SJCRH30 (cell line): Measurements from ENCODE around the gene ABLIM1. TPM values are rescaled to one million over a fixed set of nuclear protein-coding genes. Genes with fewer than 3 reads are reported as not detected.

Source experiments
- DNase-seq, 2 experiments: peaks; one replicate each; pipeline ENCODE4 v3.0.0-alpha.2; 2015 to 2020
- H3K27ac ChIP-seq: fragments of 250-450 bp; sonication (Bioruptor Pico); 2 replicates; pipeline ENCODE4 v1.5.1; 2020; ENCODE audit warnings: mild to moderate bottlenecking, moderate library complexity
- H3K27me3 ChIP-seq: fragments of 250-450 bp; sonication (Bioruptor Pico); 2 replicates; pipeline ENCODE4 v1.5.1; 2020; ENCODE audit warnings: mild to moderate bottlenecking, moderate library complexity
- H3K36me3 ChIP-seq: fragments of 250-450 bp; sonication (Bioruptor Pico); 2 replicates; pipeline ENCODE4 v1.5.1; 2020; ENCODE audit warnings: mild to moderate bottlenecking, moderate library complexity
- H3K4me1 ChIP-seq: fragments of 250-450 bp; sonication (Bioruptor Pico); 2 replicates; pipeline ENCODE4 v1.5.1; 2020; ENCODE audit warnings: mild to moderate bottlenecking, moderate library complexity
- H3K4me3 ChIP-seq: fragments of 250-450 bp; sonication (Bioruptor Pico); 2 replicates; pipeline ENCODE4 v1.5.1; 2020; ENCODE audit warnings: mild to moderate bottlenecking, moderate library complexity
- H3K9me3 ChIP-seq: fragments of 250-450 bp; sonication (Bioruptor Pico); replicated peaks from 2 replicates; pipeline ENCODE4 v1.5.1; 2020; ENCODE audit warnings: mild to moderate bottlenecking, moderate library complexity
- total RNA-seq: library from RNA; depleted of rRNA; stranded (reverse); fragments of >200 nt; shearing (Covaris generic); gene quantifications from 2 replicates; pipeline ENCODE4 v1.2.3, GENCODE V29; 2014

The ABLIM1 gene
- total RNA-seq, 1 experiment from 2014 or later, result 23.9 TPM

DNA sequence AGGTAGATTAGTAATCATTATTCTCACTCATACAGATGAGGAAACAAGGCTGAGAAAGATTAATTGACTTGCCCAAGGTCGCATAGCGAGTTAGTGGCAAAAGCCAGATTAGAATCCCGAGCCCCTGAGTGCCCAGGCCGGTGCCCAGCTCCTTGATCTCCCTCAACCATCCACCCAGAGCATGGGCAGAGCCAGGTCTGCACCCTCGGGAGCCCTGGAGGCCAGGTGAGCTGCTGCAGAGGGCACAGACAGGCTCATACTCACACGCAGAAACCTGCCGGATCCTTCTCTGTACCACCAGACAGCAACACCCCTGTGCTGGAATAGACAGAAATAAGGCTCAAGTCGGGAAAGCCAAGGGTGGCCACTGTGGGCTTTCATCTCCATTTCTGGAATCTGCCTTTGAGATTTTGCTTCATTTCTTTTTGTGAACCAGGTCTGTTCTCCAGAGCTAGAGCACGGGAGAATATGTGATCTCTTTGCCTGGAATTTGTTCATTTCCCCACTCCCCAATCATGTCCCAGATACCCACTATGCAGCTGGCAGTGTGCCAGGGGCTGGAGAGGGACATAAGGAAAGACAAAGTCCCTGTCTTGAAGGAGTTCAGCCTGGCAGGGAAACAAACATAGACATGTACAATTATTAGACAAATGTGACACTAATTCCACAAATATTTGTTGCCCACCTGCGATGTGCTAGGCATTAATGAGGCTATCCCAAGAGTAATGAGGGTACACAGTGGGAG is 259.3 kb downstream of the ABLIM1 start:
- Histone ChIP-seq H3K27me3 (no peaks in the 10 kb centered on the region), H3K27ac (no peak overlapping the region), H3K9me3 (no peaks in the 10 kb centered on the region), H3K4me3 (no peak overlapping the region), H3K4me1 (peaks cover 29% of the 10 kb centered on the region), H3K36me3 (no peaks in the 10 kb centered on the region)
- DNase-seq, result no peak

- no peak overlapping the region for H3K4me3 ChIP-seq
- H3K27ac ChIP-seq, result no peak overlapping the region
- H3K4me1 ChIP-seq, result peaks cover 37% of the 10 kb centered on the region
- no peaks in the 10 kb centered on the region for H3K9me3 ChIP-seq
- DNase-seq, result peak; percentile 52 to 76
- H3K27me3 ChIP-seq, result no peaks in the 10 kb centered on the region
- H3K36me3 ChIP-seq, result no peaks in the 10 kb centered on the region
Observed at GRCh38 chr10:114397651-114398145, 260.4 kb downstream of the ABLIM1 start.

- Histone ChIP-seq H3K4me3 (no peak overlapping the region), H3K27me3 (no peaks in the 10 kb centered on the region), H3K36me3 (no peaks in the 10 kb centered on the region), H3K27ac (no peak overlapping the region), H3K4me1 (peaks cover 41% of the 10 kb centered on the region), H3K9me3 (no peaks in the 10 kb centered on the region)
- no peak for DNase-seq
Observed at GRCh38 chr10:114396464-114396863, 261.6 kb downstream of the ABLIM1 start.

DNA sequence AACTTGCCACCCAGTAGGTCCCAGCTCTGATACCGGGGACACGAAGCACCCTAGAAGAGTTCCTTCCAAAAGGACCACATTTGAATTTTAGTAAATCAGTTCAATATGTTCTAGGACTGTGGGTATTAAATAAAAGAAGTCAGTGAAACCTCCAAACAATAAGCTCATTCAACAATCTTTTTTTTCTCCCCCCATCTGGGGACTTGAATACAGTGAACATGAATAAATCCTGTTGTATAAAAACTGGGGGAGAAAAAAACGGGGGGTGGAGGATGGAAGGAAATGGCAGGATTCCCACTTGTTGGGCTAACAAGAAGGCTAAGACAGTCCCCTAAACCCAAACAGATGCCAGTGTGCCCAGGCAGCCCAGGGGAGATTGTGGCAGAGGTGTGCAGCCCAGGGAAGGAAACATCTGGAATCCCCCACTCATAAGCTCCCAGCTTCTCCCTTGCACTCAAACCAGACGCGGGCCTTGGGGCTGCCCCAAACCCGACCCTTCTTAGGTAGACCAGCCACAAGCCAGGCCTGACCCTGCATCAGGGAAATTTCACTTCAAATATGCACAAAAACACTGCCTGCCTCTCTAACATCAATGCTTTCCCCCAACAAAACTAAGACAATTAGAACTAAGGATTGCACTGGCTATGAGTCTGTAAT is 262.6 kb downstream of the ABLIM1 start:
- H3K27ac ChIP-seq, result no peak overlapping the region
- H3K36me3 ChIP-seq, result no peaks in the 10 kb centered on the region
- H3K9me3 ChIP-seq, result no peaks in the 10 kb centered on the region
- H3K4me3 ChIP-seq, result no peak overlapping the region
- DNase-seq, result no peak
- peaks cover 41% of the 10 kb centered on the region for H3K4me1 ChIP-seq
- H3K27me3 ChIP-seq, result no peaks in the 10 kb centered on the region

GRCh38 chr10:114394531-114394930 is 263.5 kb downstream of the ABLIM1 start:
- H3K4me1 ChIP-seq, result peaks cover 46% of the 10 kb centered on the region
- H3K27me3 ChIP-seq, result no peaks in the 10 kb centered on the region
- H3K4me3 ChIP-seq, result no peak overlapping the region
- no peaks in the 10 kb centered on the region for H3K9me3 ChIP-seq
- no peak overlapping the region for H3K27ac ChIP-seq
- no peak for DNase-seq
- no peaks in the 10 kb centered on the region for H3K36me3 ChIP-seq

DNA sequence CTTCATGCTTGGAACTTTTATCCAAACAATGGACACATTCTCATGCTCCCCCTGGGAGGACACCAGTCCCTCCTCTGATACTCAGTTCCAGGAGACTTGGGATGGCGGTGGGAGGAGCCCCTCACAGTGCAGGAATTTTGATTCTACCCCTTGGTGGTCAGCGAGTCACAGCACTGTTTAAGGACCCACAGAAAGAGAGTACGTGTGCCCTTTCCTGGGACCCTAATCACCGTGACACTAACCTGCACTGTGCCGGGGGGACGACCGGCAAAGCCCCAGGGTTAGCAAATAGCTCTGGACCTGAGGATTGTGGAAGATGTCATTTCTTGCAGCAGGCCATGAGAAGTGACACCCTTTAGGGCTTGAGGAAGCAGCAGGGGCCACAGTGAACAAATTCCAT is 264.2 kb downstream of the ABLIM1 start:
- Histone ChIP-seq H3K9me3 (no peaks in the 10 kb centered on the region), H3K27ac (no peak overlapping the region; the same call in 1 of the 2 replicates), H3K36me3 (no peaks in the 10 kb centered on the region), H3K27me3 (no peaks in the 10 kb centered on the region), H3K4me1 (peaks cover 51% of the 10 kb centered on the region), H3K4me3 (no peak overlapping the region)
- DNase-seq, result peak in 1 of 2 experiments; percentile 31

GRCh38 chr10:114393482-114393881 is 264.6 kb downstream of the ABLIM1 start:
- Histone ChIP-seq H3K4me3 (no peak overlapping the region), H3K9me3 (no peaks in the 10 kb centered on the region), H3K27me3 (no peaks in the 10 kb centered on the region), H3K36me3 (no peaks in the 10 kb centered on the region), H3K4me1 (peaks cover 51% of the 10 kb centered on the region), H3K27ac (peak overlapping the region; percentile 69)
- DNase-seq, result peak in 1 of 2 experiments; percentile 45

DNA sequence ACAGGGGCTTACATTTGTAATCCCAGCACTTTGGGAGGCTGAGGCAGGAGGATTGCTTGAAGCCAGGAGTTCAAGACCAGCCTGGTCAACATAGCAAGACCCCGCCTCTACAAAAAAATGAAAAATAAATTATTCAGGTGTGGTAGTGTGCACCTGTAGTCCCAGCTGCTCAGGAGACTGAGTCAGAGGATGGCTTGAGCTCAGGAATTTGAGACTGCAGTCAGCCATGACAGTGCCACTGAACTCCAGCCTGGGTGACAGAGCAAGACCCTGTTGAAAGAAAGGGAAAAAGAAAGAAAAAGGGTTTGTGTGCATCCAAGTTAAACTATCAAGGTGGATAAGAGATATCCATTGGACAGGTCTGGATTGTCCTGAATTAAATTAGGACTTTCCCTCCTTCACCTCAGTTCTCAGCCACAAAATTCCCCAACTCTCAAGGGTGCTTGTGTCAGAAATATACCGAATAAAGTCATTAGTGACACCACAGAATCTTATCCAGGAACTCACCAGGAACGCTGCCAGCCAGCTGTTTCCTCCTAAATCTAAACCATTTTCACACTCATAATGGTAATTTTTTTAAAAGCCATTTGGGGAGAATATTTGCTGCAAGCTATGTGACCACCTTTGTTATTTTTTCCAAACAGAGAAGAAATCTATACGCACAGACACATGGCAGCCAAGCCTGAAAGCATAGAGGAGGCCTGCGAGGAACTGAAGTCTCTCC is 265.8 kb downstream of the ABLIM1 start:
- Histone ChIP-seq H3K27ac (peak overlapping the region; percentile 69), H3K4me1 (peaks cover 41% of the 10 kb centered on the region), H3K9me3 (no peaks in the 10 kb centered on the region), H3K4me3 (no peak overlapping the region), H3K27me3 (no peaks in the 10 kb centered on the region), H3K36me3 (no peaks in the 10 kb centered on the region)
- peak; percentile 70 to 80 for DNase-seq

DNA sequence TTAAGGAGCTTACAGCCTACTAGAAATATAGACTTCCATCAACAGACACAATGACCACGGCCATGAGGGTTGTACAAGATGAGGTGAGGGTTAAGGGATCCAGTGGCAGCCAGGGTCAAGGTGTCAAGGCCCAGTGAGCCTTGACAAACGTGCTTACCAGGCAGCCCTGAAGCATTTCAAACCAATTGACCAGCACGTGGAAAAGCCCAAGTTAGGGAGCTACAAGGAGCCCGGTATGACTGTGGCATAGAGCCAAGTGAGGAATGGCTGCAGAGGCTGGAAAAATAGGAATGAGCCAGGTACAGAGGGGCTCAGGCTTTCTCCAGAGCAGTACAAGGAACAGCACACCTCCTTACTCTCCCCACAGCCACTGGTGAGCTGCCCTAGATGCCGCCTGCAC is 266.5 kb downstream of the ABLIM1 start:
- Histone ChIP-seq H3K36me3 (no peaks in the 10 kb centered on the region), H3K4me3 (no peak overlapping the region), H3K27ac (no peak overlapping the region; the same call in 1 of the 2 replicates), H3K4me1 (peaks cover 44% of the 10 kb centered on the region), H3K27me3 (no peaks in the 10 kb centered on the region), H3K9me3 (no peaks in the 10 kb centered on the region)
- DNase-seq, result no peak

- H3K36me3 ChIP-seq, result no peaks in the 10 kb centered on the region
- no peak overlapping the region for H3K27ac ChIP-seq
- H3K4me1 ChIP-seq, result peaks cover 55% of the 10 kb centered on the region
- no peaks in the 10 kb centered on the region for H3K9me3 ChIP-seq
- DNase-seq, result no peak
- H3K27me3 ChIP-seq, result no peaks in the 10 kb centered on the region
- H3K4me3 ChIP-seq, result no peak overlapping the region
Observed at GRCh38 chr10:114389426-114389825, 268.6 kb downstream of the ABLIM1 start.

DNA sequence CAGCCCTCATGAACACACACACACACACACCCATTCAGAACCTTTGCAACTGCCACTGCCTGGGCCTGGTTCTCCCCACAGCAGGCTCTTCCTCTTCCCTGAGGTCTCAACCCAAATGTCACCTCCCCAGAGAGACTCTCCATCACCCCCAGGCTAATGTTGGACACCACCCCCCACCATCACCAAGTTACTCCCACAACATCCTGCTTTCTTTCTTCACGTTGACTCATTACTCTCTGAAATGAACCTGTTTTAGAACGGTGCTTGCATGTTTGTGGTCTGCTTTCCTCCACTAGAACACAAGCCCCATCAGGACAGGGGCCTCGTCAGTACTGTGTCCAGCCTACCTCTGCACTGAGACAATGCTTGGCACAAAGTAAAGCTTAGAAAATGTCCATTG is 269.8 kb downstream of the ABLIM1 start:
- Histone ChIP-seq H3K4me1 (peaks cover 49% of the 10 kb centered on the region), H3K27ac (no peak overlapping the region), H3K4me3 (no peak overlapping the region), H3K9me3 (no peaks in the 10 kb centered on the region), H3K27me3 (no peaks in the 10 kb centered on the region), H3K36me3 (no peaks in the 10 kb centered on the region)
- no peak for DNase-seq

GRCh38 chr10:114387784-114388183 is 270.3 kb downstream of the ABLIM1 start:
- H3K4me3 ChIP-seq, result no peak overlapping the region
- peaks cover 44% of the 10 kb centered on the region for H3K4me1 ChIP-seq
- H3K27me3 ChIP-seq, result no peaks in the 10 kb centered on the region
- DNase-seq, result no peak
- no peaks in the 10 kb centered on the region for H3K36me3 ChIP-seq
- no peak overlapping the region for H3K27ac ChIP-seq
- H3K9me3 ChIP-seq, result no peaks in the 10 kb centered on the region

- no peak overlapping the region for H3K27ac ChIP-seq
- peak; percentile 33 to 62 for DNase-seq
Observed at GRCh38 chr10:114386452-114386851, 271.6 kb downstream of the ABLIM1 start.

DNA sequence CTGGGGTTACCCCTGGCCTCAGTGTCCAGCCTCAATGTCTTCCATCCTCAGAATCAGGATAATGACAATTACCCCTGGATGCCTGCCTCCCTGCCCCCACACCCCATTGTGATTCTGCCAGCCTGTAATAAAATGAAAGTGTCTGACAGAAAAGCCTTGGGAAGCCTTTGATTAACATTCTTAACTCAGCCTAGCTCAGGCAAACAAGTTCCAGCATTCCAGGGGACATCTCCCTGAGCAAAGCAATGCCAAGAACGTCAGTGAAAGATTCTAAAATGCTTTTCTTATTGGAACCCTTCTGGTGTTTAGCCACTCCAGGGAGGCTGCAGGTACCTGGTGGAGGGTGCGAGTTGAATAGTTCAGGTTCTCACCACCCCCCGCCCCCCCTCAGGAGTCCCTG is 272.5 kb downstream of the ABLIM1 start:
- no peaks in the 10 kb centered on the region for H3K36me3 ChIP-seq
- no peaks in the 10 kb centered on the region for H3K27me3 ChIP-seq
- H3K4me1 ChIP-seq, result peaks cover 32% of the 10 kb centered on the region
- no peaks in the 10 kb centered on the region for H3K9me3 ChIP-seq
- H3K27ac ChIP-seq, result no peak overlapping the region
- DNase-seq, result no peak
- no peak overlapping the region for H3K4me3 ChIP-seq

More at GRCh38 chr10:114386452-114386851, 271.6 kb downstream of the ABLIM1 start:
- Histone ChIP-seq H3K9me3 (no peaks in the 10 kb centered on the region), H3K4me1 (peaks cover 32% of the 10 kb centered on the region), H3K27me3 (no peaks in the 10 kb centered on the region), H3K4me3 (no peak overlapping the region), H3K36me3 (no peaks in the 10 kb centered on the region)

DNA sequence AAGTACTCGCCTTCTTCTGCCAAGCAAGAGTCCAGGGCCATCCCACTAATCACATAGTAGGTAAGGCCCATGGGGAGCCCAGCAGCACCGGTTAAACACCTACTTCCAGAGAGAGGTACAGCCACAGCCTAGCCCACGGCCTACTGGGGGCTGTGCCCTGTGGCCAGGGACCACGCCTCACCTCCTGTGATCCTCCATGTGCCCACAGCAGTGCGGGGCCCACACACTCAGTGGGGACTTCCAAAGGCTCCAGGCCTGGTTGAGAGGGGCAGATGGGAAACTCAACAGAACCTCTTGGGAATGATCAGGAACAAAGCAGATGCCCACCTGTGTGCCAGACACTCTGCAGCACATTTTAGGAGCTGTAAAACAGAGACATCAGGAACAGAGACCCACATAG is 273.5 kb downstream of the ABLIM1 start:
- Histone ChIP-seq H3K9me3 (no peaks in the 10 kb centered on the region), H3K27me3 (no peaks in the 10 kb centered on the region), H3K36me3 (no peaks in the 10 kb centered on the region), H3K4me1 (peaks cover 31% of the 10 kb centered on the region), H3K27ac (no peak overlapping the region), H3K4me3 (no peak overlapping the region)
- DNase-seq, result no peak
